Activated naive CD4-positive, alpha-beta T cell treated with anti-CD3 and anti-CD28 coated beads, Interleukin-2, amount 50 U/mL, for 24 hours (primary cell): ENCODE data around the gene ISG20.

Experiments used
- H3K27ac Mint-ChIP-seq: one replicate; pipeline ENCODE4 v1.8.0; 2021; ENCODE audit warnings: mild to moderate bottlenecking, mixed read lengths
- H3K27me3 Mint-ChIP-seq: one replicate; pipeline ENCODE4 v1.8.0; 2021; ENCODE audit warnings: mixed read lengths
- H3K36me3 Mint-ChIP-seq: one replicate; pipeline ENCODE4 v1.8.0; 2021; ENCODE audit warnings: mixed read lengths
- H3K4me1 Mint-ChIP-seq: one replicate; pipeline ENCODE4 v1.8.0; 2021; ENCODE audit warnings: mixed read lengths
- H3K4me3 Mint-ChIP-seq: one replicate; pipeline ENCODE4 v1.8.0; 2021; ENCODE audit warnings: mild to moderate bottlenecking, mixed read lengths
- H3K9me3 Mint-ChIP-seq: one replicate; pipeline ENCODE4 v1.8.0; 2021; ENCODE audit warnings: mixed read lengths

Gene ISG20

GRCh38 chr15:88674661-88675060 lies 35.8 kb downstream of the ISG20 start:
- no peaks in the 10 kb centered on the region for H3K4me1 Mint-ChIP-seq
- H3K9me3 Mint-ChIP-seq: peaks cover 7% of the 10 kb centered on the region
- H3K4me3 Mint-ChIP-seq: no peak overlapping the region

GRCh38 chr15:88678755-88679154 lies 39.9 kb downstream of the ISG20 start:
- no peaks in the 10 kb centered on the region for H3K36me3 Mint-ChIP-seq

More at GRCh38 chr15:88674661-88675060, 35.8 kb downstream of the ISG20 start:
- H3K27ac Mint-ChIP-seq: no peak overlapping the region
- H3K36me3 Mint-ChIP-seq: peaks cover 2% of the 10 kb centered on the region
- H3K27me3 Mint-ChIP-seq: peaks cover 14% of the 10 kb centered on the region

GRCh38 chr15:88680241-88681001 lies 41.6 kb downstream of the ISG20 start:
- H3K4me1 Mint-ChIP-seq: no peaks in the 10 kb centered on the region
- no peaks in the 10 kb centered on the region for H3K27me3 Mint-ChIP-seq
- no peak overlapping the region for H3K4me3 Mint-ChIP-seq
- no peaks in the 10 kb centered on the region for H3K36me3 Mint-ChIP-seq
- H3K27ac Mint-ChIP-seq: no peak overlapping the region
- H3K9me3 Mint-ChIP-seq: no peaks in the 10 kb centered on the region

More at GRCh38 chr15:88678755-88679154, 39.9 kb downstream of the ISG20 start:
- H3K9me3 Mint-ChIP-seq: no peaks in the 10 kb centered on the region
- no peaks in the 10 kb centered on the region for H3K27me3 Mint-ChIP-seq
- H3K4me3 Mint-ChIP-seq: no peak overlapping the region
- no peak overlapping the region for H3K27ac Mint-ChIP-seq
- H3K4me1 Mint-ChIP-seq: no peaks in the 10 kb centered on the region

- Mint-ChIP-seq H3K4me1 (no peaks in the 10 kb centered on the region), H3K4me3 (no peak overlapping the region), H3K27me3 (peaks cover 2% of the 10 kb centered on the region), H3K27ac (no peak overlapping the region), H3K9me3 (no peaks in the 10 kb centered on the region), H3K36me3 (no peaks in the 10 kb centered on the region)
Observed at GRCh38 chr15:88681610-88682221, 42.9 kb downstream of the ISG20 start.

- Mint-ChIP-seq H3K4me1 (no peaks in the 10 kb centered on the region), H3K36me3 (peaks cover 3% of the 10 kb centered on the region), H3K27me3 (peaks cover 4% of the 10 kb centered on the region), H3K9me3 (peaks cover 6% of the 10 kb centered on the region), H3K4me3 (no peak overlapping the region), H3K27ac (no peak overlapping the region)
Observed at GRCh38 chr15:88684345-88684744, 45.5 kb downstream of the ISG20 start.

- H3K4me1 Mint-ChIP-seq: no peaks in the 10 kb centered on the region
- peaks cover 8% of the 10 kb centered on the region for H3K9me3 Mint-ChIP-seq
- H3K27me3 Mint-ChIP-seq: peaks cover 7% of the 10 kb centered on the region
- H3K4me3 Mint-ChIP-seq: no peak overlapping the region
- peaks cover 3% of the 10 kb centered on the region for H3K36me3 Mint-ChIP-seq
- H3K27ac Mint-ChIP-seq: no peak overlapping the region
Observed at GRCh38 chr15:88686166-88686565, 47.4 kb downstream of the ISG20 start.

GRCh38 chr15:88688394-88688933 lies 49.6 kb downstream of the ISG20 start:
- H3K4me3 Mint-ChIP-seq: no peak overlapping the region
- no peak overlapping the region for H3K27ac Mint-ChIP-seq
- H3K4me1 Mint-ChIP-seq: no peaks in the 10 kb centered on the region
- H3K36me3 Mint-ChIP-seq: peaks cover 3% of the 10 kb centered on the region
- H3K27me3 Mint-ChIP-seq: peaks cover 8% of the 10 kb centered on the region
- peaks cover 8% of the 10 kb centered on the region for H3K9me3 Mint-ChIP-seq

- peaks cover 8% of the 10 kb centered on the region for H3K27me3 Mint-ChIP-seq
- no peaks in the 10 kb centered on the region for H3K4me1 Mint-ChIP-seq
- H3K36me3 Mint-ChIP-seq: peaks cover 3% of the 10 kb centered on the region
- no peak overlapping the region for H3K4me3 Mint-ChIP-seq
- H3K9me3 Mint-ChIP-seq: peaks cover 8% of the 10 kb centered on the region
- H3K27ac Mint-ChIP-seq: no peak overlapping the region
Observed at GRCh38 chr15:88690331-88690730, 51.5 kb downstream of the ISG20 start.

GRCh38 chr15:88693191-88693590 lies 54.4 kb downstream of the ISG20 start:
- Mint-ChIP-seq H3K36me3 (peaks cover 3% of the 10 kb centered on the region), H3K27me3 (peaks cover 6% of the 10 kb centered on the region), H3K9me3 (peaks cover 8% of the 10 kb centered on the region), H3K4me1 (no peaks in the 10 kb centered on the region), H3K27ac (no peak overlapping the region), H3K4me3 (no peak overlapping the region)

GRCh38 chr15:88695101-88695500 lies 56.3 kb downstream of the ISG20 start:
- no peaks in the 10 kb centered on the region for H3K36me3 Mint-ChIP-seq
- no peak overlapping the region for H3K4me3 Mint-ChIP-seq
- no peaks in the 10 kb centered on the region for H3K4me1 Mint-ChIP-seq
- no peak overlapping the region for H3K27ac Mint-ChIP-seq
- no peaks in the 10 kb centered on the region for H3K9me3 Mint-ChIP-seq
- H3K27me3 Mint-ChIP-seq: peaks cover 1% of the 10 kb centered on the region

GRCh38 chr15:88695691-88696251 lies 57.0 kb downstream of the ISG20 start:
- Mint-ChIP-seq H3K4me1 (no peaks in the 10 kb centered on the region), H3K9me3 (no peaks in the 10 kb centered on the region), H3K4me3 (no peak overlapping the region), H3K27me3 (peaks cover 1% of the 10 kb centered on the region), H3K36me3 (no peaks in the 10 kb centered on the region), H3K27ac (no peak overlapping the region)

- no peaks in the 10 kb centered on the region for H3K4me1 Mint-ChIP-seq
- H3K4me3 Mint-ChIP-seq: no peak overlapping the region
- H3K27ac Mint-ChIP-seq: no peak overlapping the region
- no peaks in the 10 kb centered on the region for H3K9me3 Mint-ChIP-seq
- H3K36me3 Mint-ChIP-seq: no peaks in the 10 kb centered on the region
- H3K27me3 Mint-ChIP-seq: peaks cover 1% of the 10 kb centered on the region
Observed at GRCh38 chr15:88696254-88696653, 57.4 kb downstream of the ISG20 start.

GRCh38 chr15:88697276-88697675 lies 58.5 kb downstream of the ISG20 start:
- peaks cover under 1% of the 10 kb centered on the region for H3K27me3 Mint-ChIP-seq
- H3K4me3 Mint-ChIP-seq: no peak overlapping the region
- no peaks in the 10 kb centered on the region for H3K36me3 Mint-ChIP-seq
- H3K27ac Mint-ChIP-seq: no peak overlapping the region
- H3K9me3 Mint-ChIP-seq: no peaks in the 10 kb centered on the region
- no peaks in the 10 kb centered on the region for H3K4me1 Mint-ChIP-seq

GRCh38 chr15:88699861-88700260 lies 61.0 kb downstream of the ISG20 start:
- Mint-ChIP-seq H3K27ac (no peak overlapping the region), H3K9me3 (no peaks in the 10 kb centered on the region), H3K27me3 (peaks cover 3% of the 10 kb centered on the region)

GRCh38 chr15:88700716-88701115 lies 61.9 kb downstream of the ISG20 start:
- no peak overlapping the region for H3K27ac Mint-ChIP-seq
- no peaks in the 10 kb centered on the region for H3K36me3 Mint-ChIP-seq
- peaks cover 7% of the 10 kb centered on the region for H3K4me1 Mint-ChIP-seq
- H3K9me3 Mint-ChIP-seq: no peaks in the 10 kb centered on the region
- H3K4me3 Mint-ChIP-seq: no peak overlapping the region
- H3K27me3 Mint-ChIP-seq: peaks cover 4% of the 10 kb centered on the region

More at GRCh38 chr15:88699861-88700260, 61.0 kb downstream of the ISG20 start:
- Mint-ChIP-seq H3K4me1 (peaks cover 4% of the 10 kb centered on the region), H3K36me3 (no peaks in the 10 kb centered on the region), H3K4me3 (no peak overlapping the region)

GRCh38 chr15:88701561-88702095 lies 62.8 kb downstream of the ISG20 start:
- H3K4me3 Mint-ChIP-seq: no peak overlapping the region
- H3K4me1 Mint-ChIP-seq: peaks cover 13% of the 10 kb centered on the region
- H3K27me3 Mint-ChIP-seq: peaks cover 12% of the 10 kb centered on the region

More at GRCh38 chr15:88701561-88702095, 62.8 kb downstream of the ISG20 start:
- Mint-ChIP-seq H3K27ac (no peak overlapping the region), H3K36me3 (no peaks in the 10 kb centered on the region), H3K9me3 (no peaks in the 10 kb centered on the region)
